OCI-M2 (cell line): ENCODE results near the gene ATP1A4.

Experiments
- DNase-seq: peaks from one replicate; lab custom pipeline; 2025; ENCODE audit not compliant: unreplicated experiment; lab: John Stamatoyannopoulos, UW

ATP1A4 gene

GRCh38 chr1:160139840-160140239, 11.6 kb upstream of the ATP1A4 start:
- no peak for DNase-seq

- no peak for DNase-seq
Observed at GRCh38 chr1:160143695-160144094, 7.7 kb upstream of the ATP1A4 start.

GRCh38 chr1:160144921-160145320, 6.5 kb upstream of the ATP1A4 start:
- DNase-seq = no peak

GRCh38 chr1:160146107-160146506, 5.3 kb upstream of the ATP1A4 start:
- no peak for DNase-seq

GRCh38 chr1:160148121-160148520, 3.3 kb upstream of the ATP1A4 start:
- no peak for DNase-seq

- DNase-seq = no peak
Observed at GRCh38 chr1:160149233-160149632, 2.2 kb upstream of the ATP1A4 start.

GRCh38 chr1:160149716-160150115, 1.7 kb upstream of the ATP1A4 start:
- DNase-seq = no peak

GRCh38 chr1:160154790-160155189, 3.4 kb downstream of the ATP1A4 start:
- no peak for DNase-seq

GRCh38 chr1:160156361-160156760, 5.0 kb downstream of the ATP1A4 start:
- no peak for DNase-seq

- DNase-seq = no peak
Observed at GRCh38 chr1:160157174-160157573, 5.8 kb downstream of the ATP1A4 start.

- DNase-seq = no peak
Observed at GRCh38 chr1:160158031-160158430, 6.6 kb downstream of the ATP1A4 start.

- DNase-seq = no peak
Observed at GRCh38 chr1:160158534-160158933, 7.1 kb downstream of the ATP1A4 start.

GRCh38 chr1:160159846-160160245, 8.4 kb downstream of the ATP1A4 start:
- no peak for DNase-seq

GRCh38 chr1:160161965-160162705, 10.7 kb downstream of the ATP1A4 start:
- DNase-seq = no peak

- DNase-seq = no peak
Observed at GRCh38 chr1:160162931-160163330, 11.5 kb downstream of the ATP1A4 start.

GRCh38 chr1:160163615-160164014, 12.2 kb downstream of the ATP1A4 start:
- no peak for DNase-seq

GRCh38 chr1:160164121-160164520, 12.7 kb downstream of the ATP1A4 start:
- no peak for DNase-seq

- DNase-seq = no peak
Observed at GRCh38 chr1:160166166-160166868, 14.9 kb downstream of the ATP1A4 start.

GRCh38 chr1:160167056-160167455, 15.7 kb downstream of the ATP1A4 start:
- no peak for DNase-seq

- no peak for DNase-seq
Observed at GRCh38 chr1:160167580-160167979, 16.2 kb downstream of the ATP1A4 start.

GRCh38 chr1:160168016-160168415, 16.6 kb downstream of the ATP1A4 start:
- no peak for DNase-seq

- DNase-seq = no peak
Observed at GRCh38 chr1:160168609-160169369, 17.4 kb downstream of the ATP1A4 start.
